Measurements from ENCODE around the gene GK.

DNA sequence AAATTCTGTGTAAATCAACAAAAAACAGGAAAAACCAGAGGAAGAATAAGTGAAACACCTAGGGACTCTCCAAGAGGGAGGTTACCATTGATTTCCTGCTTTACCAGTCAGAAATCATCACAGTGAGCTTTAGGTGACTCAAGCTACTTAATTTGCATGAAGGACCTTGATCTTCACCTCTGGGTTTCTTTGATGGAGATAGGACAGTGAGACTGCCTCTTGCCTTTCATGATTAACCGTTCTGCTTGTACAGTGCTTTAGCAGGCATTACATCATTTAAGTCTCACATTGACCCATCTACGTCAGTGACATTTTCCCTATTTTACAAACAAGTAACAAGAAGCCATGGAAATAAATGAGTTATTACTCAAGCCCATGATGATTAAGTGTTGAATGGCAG lies 3.4 kb upstream of the GK start:
- TF ChIP-seq POLR2A (IDR thresholded peaks at IDR 0.05): no peak
- TF ChIP-seq, protein P1, sequence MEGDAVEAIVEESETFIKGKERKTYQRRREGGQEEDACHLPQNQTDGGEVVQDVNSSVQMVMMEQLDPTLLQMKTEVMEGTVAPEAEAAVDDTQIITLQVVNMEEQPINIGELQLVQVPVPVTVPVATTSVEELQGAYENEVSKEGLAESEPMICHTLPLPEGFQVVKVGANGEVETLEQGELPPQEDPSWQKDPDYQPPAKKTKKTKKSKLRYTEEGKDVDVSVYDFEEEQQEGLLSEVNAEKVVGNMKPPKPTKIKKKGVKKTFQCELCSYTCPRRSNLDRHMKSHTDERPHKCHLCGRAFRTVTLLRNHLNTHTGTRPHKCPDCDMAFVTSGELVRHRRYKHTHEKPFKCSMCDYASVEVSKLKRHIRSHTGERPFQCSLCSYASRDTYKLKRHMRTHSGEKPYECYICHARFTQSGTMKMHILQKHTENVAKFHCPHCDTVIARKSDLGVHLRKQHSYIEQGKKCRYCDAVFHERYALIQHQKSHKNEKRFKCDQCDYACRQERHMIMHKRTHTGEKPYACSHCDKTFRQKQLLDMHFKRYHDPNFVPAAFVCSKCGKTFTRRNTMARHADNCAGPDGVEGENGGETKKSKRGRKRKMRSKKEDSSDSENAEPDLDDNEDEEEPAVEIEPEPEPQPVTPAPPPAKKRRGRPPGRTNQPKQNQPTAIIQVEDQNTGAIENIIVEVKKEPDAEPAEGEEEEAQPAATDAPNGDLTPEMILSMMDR (IDR thresholded peaks at IDR 0.05): no peak
